Psoas muscle (tissue), 8 donors: ENCODE data around the gene MDH1. TPM values are rescaled to one million over a fixed set of nuclear protein-coding genes. Genes with fewer than 3 reads are reported as not detected.

Experiments used
- ATAC-seq, 4 donors: fragments of 200-7000 bp; cut with Tn5 transposase; one replicate each; pipeline ENCODE4 v1.9.1; 2020; ENCODE audit warnings: moderate library complexity in 3 of 4, mild to moderate bottlenecking in 2 of 4
- DNase-seq, 2 donors: peaks; one replicate each; pipeline ENCODE4 v3.0.0-alpha.2; 2020
- H3K27ac ChIP-seq: fragments of 200-600 bp; one replicate; pipeline ENCODE4 v1.8.0; 2022
- H3K27me3 ChIP-seq, 3 donors: fragments of 200-600 bp in 1 of 3; one replicate each; pipeline versions ENCODE4 v1.6.1 to v1.8.0; 2013 to 2022; ENCODE audit warnings: low read length in 2 of 3, mild to moderate bottlenecking in 2 of 3, moderate library complexity in 1 of 3; ENCODE audit not compliant: insufficient read depth in 3 of 3
- H3K36me3 ChIP-seq, 2 donors: fragments of 200-600 bp in 1 of 2; one replicate each; pipeline versions ENCODE4 v1.6.1 to v1.8.0; 2013 to 2022; ENCODE audit warnings: low read depth in 1 of 2, mild to moderate bottlenecking in 1 of 2, moderate library complexity in 1 of 2; ENCODE audit not compliant: insufficient read depth in 1 of 2
- H3K4me1 ChIP-seq: fragments of 200-600 bp; one replicate; pipeline ENCODE4 v1.8.0; 2022
- H3K4me3 ChIP-seq: fragments of 200-600 bp; one replicate; pipeline ENCODE4 v1.8.0; 2022; ENCODE audit warnings: mild to moderate bottlenecking
- H3K9me3 ChIP-seq: fragments of 200-600 bp; one replicate; pipeline ENCODE4 v1.8.0; 2022
- WGBS, 3 donors: extraction: QIAGEN DNeasy Blood & Tissue Kit; methylation state at CpG; one replicate each; pipeline versions ENCODE4 v1.1.6 to v1.1.7; 2013; 5-methylcytosine and 5-hydroxymethylcytosine counted together
- intact Hi-C, 2 donors: fragments of 100-400 bp; cut with DNase I; formaldehyde crosslinking; loops; one replicate each; pipeline versions ENCODE4 v1.11.0 to v1.14.2; 2022
- polyA plus RNA-seq, 3 donors: library from polyadenylated mRNA; stranded (reverse); fragments of 200-250 nt; gene quantifications; one replicate each; pipeline ENCODE4 v1.2.3, GENCODE V29; 2013
- total RNA-seq, 4 donors: library from RNA; stranded (reverse); fragmentation: NEBNext Ultra II Directional in 2 of 4; extraction: Animal tissue kit (Norgen Biotek cat#: 25700) in 2 of 4; gene quantifications; one replicate each; pipeline versions ENCODE4 v1.2.1 to v1.2.4, GENCODE V29; 2021 to 2023
- TF ChIP-seq, protein P1 (sequence below): fragments of 200-600 bp; IDR thresholded peaks from one replicate; pipeline ENCODE4 v1.8.0; 2022; ENCODE audit warnings: antibody characterized with exemption
- donor health status: healthy with polysubstance abuse.
- donor health status: DM: no; HTN: no; CAD: no; lungs with moderate emphysema.
- donor health status: Bipolar disorder and iron deficiency.
- donor health status: healthy.
- donor health status: DM: yes; HTN: yes; CAD: no.
- donor health status: DM: no; HTN: no; CAD: no.
- donor health status: DM: no; HTN: no; CAD: no.
- donor health status: DM: yes; HTN: yes; CAD: no.

MDH1 gene
- total and polyA plus RNA-seq, 7 donors: 185 to 564 (median 386) TPM

DNA sequence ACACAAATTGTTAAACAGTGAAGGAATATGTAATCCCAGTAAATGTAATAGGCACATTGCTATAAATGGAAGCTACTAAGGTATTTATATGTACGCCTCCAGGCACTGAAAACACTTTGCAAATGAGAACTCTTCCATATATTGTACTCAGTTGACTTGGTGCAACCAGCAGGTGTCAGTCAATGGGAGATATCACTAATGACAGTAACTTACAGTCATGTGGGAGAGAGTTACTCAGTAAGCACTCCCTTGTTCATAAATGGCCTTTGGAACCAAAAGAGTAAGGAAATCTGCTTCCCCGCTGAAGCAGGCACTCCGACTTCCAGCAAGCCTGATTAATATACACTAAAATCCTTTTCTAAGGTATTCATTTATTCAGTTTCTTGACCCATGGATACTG lies 5.9 kb downstream of the MDH1 start:
- peaks cover 0 to 66% of the 10 kb centered on the region in 2 donors for H3K36me3 ChIP-seq
- WGBS, 3 donors: 80 to 90% (median 84%) methylated on average over 3 of the region's 3 CpGs
- DNase-seq (no peak), ATAC-seq (no peak)
- no peak overlapping the region for H3K4me3 ChIP-seq
- TF ChIP-seq, protein P1, sequence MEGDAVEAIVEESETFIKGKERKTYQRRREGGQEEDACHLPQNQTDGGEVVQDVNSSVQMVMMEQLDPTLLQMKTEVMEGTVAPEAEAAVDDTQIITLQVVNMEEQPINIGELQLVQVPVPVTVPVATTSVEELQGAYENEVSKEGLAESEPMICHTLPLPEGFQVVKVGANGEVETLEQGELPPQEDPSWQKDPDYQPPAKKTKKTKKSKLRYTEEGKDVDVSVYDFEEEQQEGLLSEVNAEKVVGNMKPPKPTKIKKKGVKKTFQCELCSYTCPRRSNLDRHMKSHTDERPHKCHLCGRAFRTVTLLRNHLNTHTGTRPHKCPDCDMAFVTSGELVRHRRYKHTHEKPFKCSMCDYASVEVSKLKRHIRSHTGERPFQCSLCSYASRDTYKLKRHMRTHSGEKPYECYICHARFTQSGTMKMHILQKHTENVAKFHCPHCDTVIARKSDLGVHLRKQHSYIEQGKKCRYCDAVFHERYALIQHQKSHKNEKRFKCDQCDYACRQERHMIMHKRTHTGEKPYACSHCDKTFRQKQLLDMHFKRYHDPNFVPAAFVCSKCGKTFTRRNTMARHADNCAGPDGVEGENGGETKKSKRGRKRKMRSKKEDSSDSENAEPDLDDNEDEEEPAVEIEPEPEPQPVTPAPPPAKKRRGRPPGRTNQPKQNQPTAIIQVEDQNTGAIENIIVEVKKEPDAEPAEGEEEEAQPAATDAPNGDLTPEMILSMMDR: no peak
- intact Hi-C loops: loop anchor here in 1 of 2 donors (10.0 kb wide), 1 partner anchor 270 kb away; no protein-coding TSS in a partner anchor
- H3K27me3 ChIP-seq: no peaks in the 10 kb centered on the region
- no peaks in the 10 kb centered on the region for H3K9me3 ChIP-seq
- H3K4me1 ChIP-seq: peaks cover 31% of the 10 kb centered on the region
- no peak overlapping the region for H3K27ac ChIP-seq

DNA sequence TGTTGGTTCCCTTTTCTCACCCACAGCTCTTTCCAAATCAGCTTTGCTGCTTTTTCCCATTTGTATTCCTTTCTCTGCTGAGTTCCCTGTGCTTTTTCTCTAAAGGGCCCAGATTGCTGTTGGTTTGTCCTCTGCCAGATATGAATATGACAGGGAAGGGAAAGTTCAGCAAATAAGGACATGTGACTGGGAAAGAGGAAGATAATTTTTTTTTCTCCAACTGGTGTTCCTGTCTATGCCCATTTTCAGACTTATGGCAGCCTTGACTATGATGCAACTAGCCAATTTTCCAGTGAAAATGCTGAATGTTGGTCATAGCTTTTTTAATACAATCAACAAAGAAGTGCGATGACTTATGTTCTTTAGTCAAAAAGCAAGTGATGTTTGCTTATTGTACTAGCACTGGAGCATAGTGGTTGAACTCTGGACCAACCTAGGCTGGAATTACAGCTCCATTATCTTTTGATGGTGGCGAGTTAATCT lies 7.7 kb downstream of the MDH1 start:
- Histone ChIP-seq H3K4me1 (peaks cover 14% of the 10 kb centered on the region), H3K27me3 (no peaks in the 10 kb centered on the region), H3K36me3 (peaks cover 4 to 84% of the 10 kb centered on the region in 2 donors), H3K9me3 (no peaks in the 10 kb centered on the region), H3K27ac (no peak overlapping the region), H3K4me3 (no peak overlapping the region)
- intact Hi-C loops: loop anchor here in 1 of 2 donors (10.0 kb wide), 1 partner anchor 268 kb away; no protein-coding TSS in a partner anchor
- DNase-seq: no peak
- TF ChIP-seq, protein P1: no peak
- WGBS, 3 donors: 92 to 95% (median 94%) methylated on average over 2 of the region's 2 CpGs
- no peak for ATAC-seq

DNA sequence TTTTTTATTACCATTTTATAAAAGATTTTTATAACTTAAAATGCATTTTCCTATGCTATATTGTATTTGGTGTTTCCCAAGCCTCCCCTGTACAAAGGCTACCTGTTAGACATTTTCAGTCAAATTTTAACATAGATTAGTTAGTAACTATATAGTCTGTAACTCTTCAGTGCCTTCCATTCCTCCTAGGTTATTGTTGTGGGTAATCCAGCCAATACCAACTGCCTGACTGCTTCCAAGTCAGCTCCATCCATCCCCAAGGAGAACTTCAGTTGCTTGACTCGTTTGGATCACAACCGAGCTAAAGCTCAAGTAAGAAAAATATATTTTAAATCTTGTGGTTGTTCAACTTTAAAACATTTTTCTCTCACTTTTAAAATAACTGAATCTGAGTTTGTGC lies 10.2 kb downstream of the MDH1 start:
- DNase-seq: no peak
- H3K9me3 ChIP-seq: no peaks in the 10 kb centered on the region
- WGBS, 3 donors: 68 to 78% (median 71%) methylated on average over 2 of the region's 2 CpGs
- no peaks in the 10 kb centered on the region for H3K27me3 ChIP-seq
- no peak for ATAC-seq
- no peak overlapping the region for H3K27ac ChIP-seq
- peaks cover 8 to 99% of the 10 kb centered on the region in 2 donors for H3K36me3 ChIP-seq
- TF ChIP-seq, protein P1: no peak
- intact Hi-C loops: loop anchor here in 1 of 2 donors (10.0 kb wide), 1 partner anchor 266 kb away; no protein-coding TSS in a partner anchor
- H3K4me1 ChIP-seq: no peaks in the 10 kb centered on the region
- no peak overlapping the region for H3K4me3 ChIP-seq

DNA sequence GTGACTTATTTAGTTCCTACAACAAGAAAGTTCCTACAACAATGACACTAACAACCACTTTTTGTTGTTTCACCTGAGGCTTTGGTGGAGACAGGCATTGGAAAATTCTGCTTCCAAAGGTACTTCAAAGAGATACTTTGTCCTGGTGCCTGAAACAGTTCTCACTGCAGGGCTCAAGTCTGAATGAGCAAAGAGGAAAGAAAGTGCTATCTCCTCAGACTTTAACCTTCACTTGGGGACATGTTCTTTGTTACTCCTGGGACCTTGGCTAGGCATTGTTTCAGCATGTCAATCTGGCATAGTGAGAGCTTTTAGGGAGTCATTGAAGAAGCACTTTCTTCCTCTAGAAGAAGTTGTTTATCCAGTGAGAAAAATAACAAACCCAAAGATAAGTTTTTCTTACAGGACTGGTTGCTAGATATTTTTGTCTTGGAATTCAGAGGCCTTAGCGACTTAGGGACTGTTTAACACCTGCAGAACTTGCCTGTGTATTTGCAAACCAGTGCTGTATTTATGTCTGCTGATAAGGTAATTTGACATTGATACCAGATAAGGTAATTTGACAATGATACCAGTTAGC lies 12.2 kb downstream of the MDH1 start:
- intact Hi-C loops: no loop called here
- no peak overlapping the region for H3K27ac ChIP-seq
- H3K36me3 ChIP-seq: peaks cover 18 to 99% of the 10 kb centered on the region in 2 donors
- no peaks in the 10 kb centered on the region for H3K27me3 ChIP-seq
- ATAC-seq: no peak
- 95 to 100% (median 95%) methylated on average over 1 of the region's 1 CpG for WGBS, 3 donors
- no peaks in the 10 kb centered on the region for H3K4me1 ChIP-seq
- TF ChIP-seq, protein P1: no peak
- no peaks in the 10 kb centered on the region for H3K9me3 ChIP-seq
- H3K4me3 ChIP-seq: no peak overlapping the region
- no peak for DNase-seq
